Measurements from ENCODE around the gene PLA1A.

The PLA1A gene

DNA sequence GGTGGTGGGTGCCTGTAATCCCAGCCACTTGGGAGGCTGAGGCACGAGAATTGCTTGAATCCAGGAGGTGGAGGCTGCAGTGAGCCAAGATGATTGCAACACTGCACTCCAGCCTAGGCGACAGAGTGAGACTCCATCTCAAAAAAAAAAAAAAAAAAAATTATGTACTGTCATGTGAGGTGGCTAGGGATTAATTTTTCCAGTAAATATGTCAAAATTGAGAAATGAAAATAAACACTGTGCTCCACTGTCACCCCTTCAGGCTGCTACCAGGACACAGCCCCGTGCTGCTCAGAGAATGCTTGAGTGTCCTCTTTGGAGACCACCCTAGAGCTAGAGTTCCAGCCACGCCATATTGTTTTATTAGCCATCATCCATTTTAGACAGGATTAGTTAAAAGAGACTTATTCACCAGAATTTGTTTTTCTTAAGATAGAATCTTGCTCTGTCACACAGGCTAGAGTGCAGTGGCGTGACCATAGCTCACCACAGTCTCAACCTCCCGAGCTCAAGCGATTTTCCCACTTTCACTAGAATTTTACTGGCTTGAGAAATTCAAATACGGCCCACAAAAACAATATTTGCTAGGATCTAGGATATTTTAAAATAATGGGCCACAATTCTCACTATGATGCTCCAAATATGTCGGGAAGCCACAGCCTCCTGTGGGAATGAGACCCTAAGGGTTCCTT is 38.9 kb upstream of the PLA1A start:
- peak overlapping the region; percentile 53 for H3K4me3 ChIP-seq (ENCODE audit: low read depth, low read length, poor library complexity, severe bottlenecking)
- H3F3A ChIP-seq (ENCODE audit: insufficient read depth, low read length), result no peaks in the 10 kb centered on the region
- H3K9ac ChIP-seq (ENCODE audit: low read length), result peak overlapping the region; percentile 49
- TF ChIP-seq, protein P1, sequence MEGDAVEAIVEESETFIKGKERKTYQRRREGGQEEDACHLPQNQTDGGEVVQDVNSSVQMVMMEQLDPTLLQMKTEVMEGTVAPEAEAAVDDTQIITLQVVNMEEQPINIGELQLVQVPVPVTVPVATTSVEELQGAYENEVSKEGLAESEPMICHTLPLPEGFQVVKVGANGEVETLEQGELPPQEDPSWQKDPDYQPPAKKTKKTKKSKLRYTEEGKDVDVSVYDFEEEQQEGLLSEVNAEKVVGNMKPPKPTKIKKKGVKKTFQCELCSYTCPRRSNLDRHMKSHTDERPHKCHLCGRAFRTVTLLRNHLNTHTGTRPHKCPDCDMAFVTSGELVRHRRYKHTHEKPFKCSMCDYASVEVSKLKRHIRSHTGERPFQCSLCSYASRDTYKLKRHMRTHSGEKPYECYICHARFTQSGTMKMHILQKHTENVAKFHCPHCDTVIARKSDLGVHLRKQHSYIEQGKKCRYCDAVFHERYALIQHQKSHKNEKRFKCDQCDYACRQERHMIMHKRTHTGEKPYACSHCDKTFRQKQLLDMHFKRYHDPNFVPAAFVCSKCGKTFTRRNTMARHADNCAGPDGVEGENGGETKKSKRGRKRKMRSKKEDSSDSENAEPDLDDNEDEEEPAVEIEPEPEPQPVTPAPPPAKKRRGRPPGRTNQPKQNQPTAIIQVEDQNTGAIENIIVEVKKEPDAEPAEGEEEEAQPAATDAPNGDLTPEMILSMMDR (IDR thresholded peaks at IDR 0.05; ENCODE audit: low read length), result no peak
- TF ChIP-seq EZH2 (IDR thresholded peaks at IDR 0.05; ENCODE audit: borderline replicate concordance, low read length), result no peak
- H3K9me2 ChIP-seq (ENCODE audit: low read depth, low read length), result no peaks in the 10 kb centered on the region
- no peaks in the 10 kb centered on the region for H4K20me1 ChIP-seq (ENCODE audit: insufficient read depth, low read length)
- no peaks in the 10 kb centered on the region for H3K27me3 ChIP-seq (ENCODE audit: insufficient read depth, low read length)
- H3K9me3 ChIP-seq (ENCODE audit: low read length), result no peaks in the 10 kb centered on the region
- H3K79me2 ChIP-seq (ENCODE audit: insufficient read depth, low read length), result no peaks in the 10 kb centered on the region
- H3K27ac ChIP-seq (ENCODE audit: low read depth, low read length, poor library complexity, severe bottlenecking), result peak overlapping the region; percentile 6
- no peak overlapping the region for H2AFZ ChIP-seq (ENCODE audit: low read length)
- 0 out of 2 replicates have a peak, but pooled peaks cover 6% of the 10 kb centered on the region for H3K36me3 ChIP-seq (ENCODE audit: insufficient read depth, low read length)
- peak overlapping the region; percentile 49 for H3K4me2 ChIP-seq (ENCODE audit: low read length)
- H3K4me1 ChIP-seq (ENCODE audit: insufficient read depth, low read length, severe bottlenecking), result peaks cover 41% of the 10 kb centered on the region

DNA sequence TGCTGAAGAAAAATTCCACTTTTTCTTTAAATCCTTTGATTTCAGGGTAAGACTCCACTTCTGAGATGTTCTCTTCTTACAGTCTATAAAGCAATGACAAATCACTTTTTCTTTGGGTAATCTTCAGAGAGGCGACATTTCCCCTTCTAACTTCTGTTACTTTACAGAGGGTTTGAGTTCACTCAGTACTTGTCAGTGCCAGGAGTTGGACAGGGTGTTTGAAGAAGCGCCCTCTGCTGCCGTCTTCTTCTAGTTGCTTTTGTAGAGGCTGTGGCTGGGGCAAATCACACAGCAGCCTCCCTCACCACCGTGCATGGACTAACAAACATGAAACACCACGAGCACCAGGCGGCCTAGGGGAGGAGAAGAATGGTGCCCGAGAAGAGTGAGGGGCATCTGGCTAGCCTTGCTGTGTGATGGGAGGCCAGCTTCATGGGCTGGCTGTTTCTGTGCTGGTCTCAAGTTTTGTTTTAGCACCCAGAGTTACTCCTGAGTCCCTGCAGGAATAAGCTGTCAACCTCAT is 38.2 kb upstream of the PLA1A start, which contains the start of gene CD80:
Gene CD80, minus strand, starts transcription at position 174 of the 523 bp plus-strand sequence. CDS start 1,886 bp downstream, outside the sequence.
- Histone ChIP-seq H3K27ac (ENCODE audit: low read depth, low read length, poor library complexity, severe bottlenecking) (peak within 1 kb of the TSS; percentile 21), H2AFZ (ENCODE audit: low read length) (peak within 1 kb of the TSS; percentile 52; the same call in 1 of the 2 replicates), H3K9me3 (ENCODE audit: low read length) (no peaks in the 10 kb centered on the region), H3K36me3 (ENCODE audit: insufficient read depth, low read length) (0 out of 2 replicates have a peak, but pooled peaks cover 6% of the 10 kb centered on the region), H3K9me2 (ENCODE audit: low read depth, low read length) (no peaks in the 10 kb centered on the region), H3K27me3 (ENCODE audit: insufficient read depth, low read length) (no peaks in the 10 kb centered on the region), H4K20me1 (ENCODE audit: insufficient read depth, low read length) (no peaks in the 10 kb centered on the region), H3K4me1 (ENCODE audit: insufficient read depth, low read length, severe bottlenecking) (peaks cover 41% of the 10 kb centered on the region), H3K9ac (ENCODE audit: low read length) (peak within 1 kb of the TSS; percentile 49), H3F3A (ENCODE audit: insufficient read depth, low read length) (no peaks in the 10 kb centered on the region), H3K79me2 (ENCODE audit: insufficient read depth, low read length) (no peaks in the 10 kb centered on the region), H3K4me2 (ENCODE audit: low read length) (peak within 1 kb of the TSS; percentile 49), H3K4me3 (ENCODE audit: low read depth, low read length, poor library complexity, severe bottlenecking) (peak within 1 kb of the TSS; percentile 53)
- TF ChIP-seq, protein P1 (IDR thresholded peaks at IDR 0.05; ENCODE audit: low read length), result peak; percentile 52
- no peak for TF ChIP-seq EZH2 (IDR thresholded peaks at IDR 0.05; ENCODE audit: borderline replicate concordance, low read length)

DNA sequence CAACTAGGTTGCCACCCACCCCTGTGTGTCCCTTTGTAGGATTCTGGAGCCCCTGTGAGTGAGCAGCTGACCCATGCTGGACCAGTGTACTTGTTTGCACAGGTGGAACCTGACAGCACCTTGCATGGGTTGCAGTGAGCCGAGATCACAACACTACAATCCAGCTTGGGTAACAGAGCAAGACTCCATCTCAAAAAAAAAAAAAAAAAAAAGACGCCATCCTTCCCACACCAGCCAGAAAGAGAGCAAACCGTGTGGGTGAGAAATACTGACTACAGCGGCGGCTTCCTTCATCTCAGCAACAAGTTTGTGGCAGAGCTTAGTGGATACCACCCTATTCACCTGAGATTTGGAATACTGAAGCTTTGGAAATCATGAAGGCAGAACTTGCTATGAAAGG is 37.5 kb upstream of the PLA1A start:
- Histone ChIP-seq H3F3A (ENCODE audit: insufficient read depth, low read length) (no peaks in the 10 kb centered on the region), H3K4me3 (ENCODE audit: low read depth, low read length, poor library complexity, severe bottlenecking) (peak overlapping the region; percentile 1), H3K27ac (ENCODE audit: low read depth, low read length, poor library complexity, severe bottlenecking) (peak overlapping the region; percentile 21)

More for the DNA sequence above, 37.5 kb upstream of the PLA1A start:
- no peaks in the 10 kb centered on the region for H3K9me2 ChIP-seq (ENCODE audit: low read depth, low read length)
- H2AFZ ChIP-seq (ENCODE audit: low read length), result no peak overlapping the region
- H3K9ac ChIP-seq (ENCODE audit: low read length), result no peak overlapping the region
- H3K36me3 ChIP-seq (ENCODE audit: insufficient read depth, low read length), result 0 out of 2 replicates have a peak, but pooled peaks cover 6% of the 10 kb centered on the region
- H3K4me2 ChIP-seq (ENCODE audit: low read length), result peak overlapping the region; percentile 26; the same call in 1 of the 2 replicates
- no peaks in the 10 kb centered on the region for H3K9me3 ChIP-seq (ENCODE audit: low read length)
- TF ChIP-seq EZH2 (IDR thresholded peaks at IDR 0.05; ENCODE audit: borderline replicate concordance, low read length), result no peak
- TF ChIP-seq, protein P1 (IDR thresholded peaks at IDR 0.05; ENCODE audit: low read length), result no peak
- H3K4me1 ChIP-seq (ENCODE audit: insufficient read depth, low read length, severe bottlenecking), result peaks cover 39% of the 10 kb centered on the region
- H4K20me1 ChIP-seq (ENCODE audit: insufficient read depth, low read length), result no peaks in the 10 kb centered on the region
- H3K79me2 ChIP-seq (ENCODE audit: insufficient read depth, low read length), result no peaks in the 10 kb centered on the region
- no peaks in the 10 kb centered on the region for H3K27me3 ChIP-seq (ENCODE audit: insufficient read depth, low read length)
